SK-N-SH treated with all-trans-retinoic acid at 6 μM for 48 hours (cell line): ENCODE results near the gene WSCD2.

ENCODE experiments used
- CREB5 ChIP-seq: fragments of 250-450 bp; sonication (Bioruptor Pico); IDR thresholded peaks from 2 replicates; pipeline ENCODE4 v1.5.1; 2020; ENCODE audit warnings: low read depth, mild to moderate bottlenecking, moderate library complexity
- CSRNP3 ChIP-seq: fragments of 250-450 bp; sonication (Bioruptor Pico); IDR thresholded peaks from 2 replicates; pipeline ENCODE4 v1.5.1; 2021; ENCODE audit warnings: mild to moderate bottlenecking, moderate library complexity
- PATZ1 ChIP-seq: fragments of 250-450 bp; sonication (Bioruptor Pico); IDR thresholded peaks from 2 replicates; pipeline ENCODE4 v1.8.0; 2020; ENCODE audit warnings: mild to moderate bottlenecking, moderate library complexity, borderline replicate concordance
- PPARA ChIP-seq: fragments of 250-450 bp; sonication (Bioruptor Pico); IDR thresholded peaks from 2 replicates; pipeline ENCODE4 v1.5.0; 2020; ENCODE audit warnings: mild to moderate bottlenecking, borderline replicate concordance
- TCF4 ChIP-seq: fragments of 250-450 bp; sonication (Bioruptor Pico); IDR thresholded peaks from 2 replicates; pipeline ENCODE4 v1.8.0; 2021; ENCODE audit warnings: mild to moderate bottlenecking, moderate library complexity, borderline replicate concordance
- ZC3H10 ChIP-seq: fragments of 250-450 bp; sonication (Bioruptor Pico); IDR thresholded peaks from 2 replicates; pipeline ENCODE4 v1.5.1; 2021; ENCODE audit warnings: mild to moderate bottlenecking, moderate library complexity
- ZFP3 ChIP-seq: fragments of 250-450 bp; sonication (Bioruptor Pico); IDR thresholded peaks from 2 replicates; pipeline ENCODE4 v1.5.0; 2020; ENCODE audit warnings: mild to moderate bottlenecking, moderate library complexity
- ZFP30 ChIP-seq: fragments of 450-650 bp; formaldehyde crosslinking; IDR thresholded peaks from 2 replicates; pipeline ENCODE4 v1.5.0; 2022; ENCODE audit warnings: mild to moderate bottlenecking, moderate library complexity
- ZNF565 ChIP-seq: fragments of 450-650 bp; formaldehyde crosslinking; conservative IDR thresholded peaks from 2 replicates; pipeline ENCODE4 v1.5.0; 2020; ENCODE audit warnings: low read depth, mild to moderate bottlenecking, moderate library complexity

- no peak for TF ChIP-seq CREB5 (CRISPR knock-in tag)
- no peak for TF ChIP-seq PATZ1 (CRISPR knock-in tag)
- no peak for TF ChIP-seq ZFP30 (CRISPR knock-in tag)
- no peak for TF ChIP-seq ZNF565
- TF ChIP-seq CSRNP3 (CRISPR knock-in tag), result no peak
- no peak for TF ChIP-seq ZFP3 (CRISPR knock-in tag)
- no peak for TF ChIP-seq TCF4 (CRISPR knock-in tag)
- TF ChIP-seq ZC3H10, result no peak
- no peak for TF ChIP-seq PPARA (CRISPR knock-in tag)
Measured at GRCh38 chr12:108131035-108131434, 1.9 kb downstream of the WSCD2 start.
